CD4-positive, alpha-beta T cell treated with Interleukin-21 for 1 hour (primary cell): Measurements from ENCODE around the gene GRID2.

Experiments
- DNase-seq: peaks from one replicate; pipeline ENCODE4 v3.0.0-alpha.2; 2020

The GRID2 gene

GRCh38 chr4:92776080-92776479, 472.3 kb downstream of the GRID2 start:
- DNase-seq = no peak

- DNase-seq = no peak
Observed at GRCh38 chr4:92789741-92790140, 486.0 kb downstream of the GRID2 start.

GRCh38 chr4:92791871-92792440, 488.2 kb downstream of the GRID2 start:
- DNase-seq = no peak

GRCh38 chr4:92809381-92809780, 505.6 kb downstream of the GRID2 start:
- no peak for DNase-seq

- no peak for DNase-seq
Observed at GRCh38 chr4:92812652-92813051, 508.9 kb downstream of the GRID2 start.

GRCh38 chr4:92814677-92815076, 510.9 kb downstream of the GRID2 start:
- DNase-seq = no peak

- no peak for DNase-seq
Observed at GRCh38 chr4:92825256-92825655, 521.5 kb downstream of the GRID2 start.

- no peak for DNase-seq
Observed at GRCh38 chr4:92825791-92826190, 522.0 kb downstream of the GRID2 start.

- DNase-seq = no peak
Observed at GRCh38 chr4:92830771-92831170, 527.0 kb downstream of the GRID2 start.

- DNase-seq = no peak
Observed at GRCh38 chr4:92840880-92841279, 537.1 kb downstream of the GRID2 start.

GRCh38 chr4:92843784-92844183, 540.0 kb downstream of the GRID2 start:
- no peak for DNase-seq

- DNase-seq = no peak
Observed at GRCh38 chr4:92847026-92847425, 543.3 kb downstream of the GRID2 start.

- DNase-seq = no peak
Observed at GRCh38 chr4:92862509-92862908, 558.7 kb downstream of the GRID2 start.

GRCh38 chr4:92864096-92864495, 560.3 kb downstream of the GRID2 start:
- no peak for DNase-seq

GRCh38 chr4:92872604-92873003, 568.8 kb downstream of the GRID2 start:
- no peak for DNase-seq

GRCh38 chr4:92885632-92886031, 581.9 kb downstream of the GRID2 start:
- no peak for DNase-seq

GRCh38 chr4:92952426-92952825, 648.7 kb downstream of the GRID2 start:
- no peak for DNase-seq

- no peak for DNase-seq
Observed at GRCh38 chr4:92952897-92953296, 649.1 kb downstream of the GRID2 start.

GRCh38 chr4:92953462-92953861, 649.7 kb downstream of the GRID2 start:
- DNase-seq = no peak

GRCh38 chr4:92961881-92962280, 658.1 kb downstream of the GRID2 start:
- DNase-seq = no peak

GRCh38 chr4:92962831-92963230, 659.1 kb downstream of the GRID2 start:
- DNase-seq = no peak

GRCh38 chr4:92968556-92968955, 664.8 kb downstream of the GRID2 start:
- no peak for DNase-seq

- DNase-seq = no peak
Observed at GRCh38 chr4:92968996-92969395, 665.2 kb downstream of the GRID2 start.

- DNase-seq = no peak
Observed at GRCh38 chr4:92969650-92970379, 666.0 kb downstream of the GRID2 start.

GRCh38 chr4:92970996-92971395, 667.2 kb downstream of the GRID2 start:
- DNase-seq = no peak
